K562 (cell line): ENCODE data around the gene TCF12. TPM values are rescaled to one million over a fixed set of nuclear protein-coding genes. Genes with fewer than 3 reads are reported as not detected.
A peak's percentile ranks its signal among the peaks of the same experiment; 100 is the strongest.

Experiments
- ATAC-seq: fragments of 200-7000 bp; cut with Tn5 transposase; 3 replicates; pipeline ENCODE4 v1.9.1; 2020; ENCODE audit warnings: moderate library complexity
- BruUV-seq: library from RNA; stranded (reverse); fragments of 400-500 nt; replicated peaks from 2 replicates; lab custom pipeline; 2021; lab: Mats Ljungman, UMichigan
- CTCF ChIA-PET: fragments of 300-600 bp; formaldehyde crosslinking; extraction: SDS; loops from one replicate; lab custom pipeline; 2021; ENCODE audit warnings: low intra/inter-chr PET ratio; lab: Yijun Ruan, JAX
- POLR2A ChIA-PET: fragments of 300-600, 350-650 bp; sonication (Branson Sonifier 250); formaldehyde crosslinking; extraction: SDS; loops from one replicate; lab custom pipeline; 2021; ENCODE audit warnings: antibody characterized with exemption, inconsistent platforms; lab: Yijun Ruan, JAX
- DNase-seq, 4 experiments: peaks; one replicate each; pipeline versions ENCODE4 v3.0.0 to v3.0.0-alpha.2; 2011 to 2018; ENCODE audit warnings: low spot score in 3 of 4, mixed read lengths in 3 of 4; ENCODE audit errors: extremely low read depth in 1 of 4
- FAIRE-seq: peaks from 2 replicates; lab custom pipeline; 2011; peaks lifted over from hg19 to GRCh38; lab: Jason Lieb, UNC
- H2AFZ ChIP-seq: 2 replicates; pipeline ENCODE4 v1.6.0; 2011; ENCODE audit warnings: low read depth, low read length, control low read depth, inconsistent platforms
- H3K27ac ChIP-seq: fragments of 200-600 bp; 3 replicates; pipeline ENCODE4 v1.8.0; 2011; ENCODE audit warnings: low read depth, mild to moderate bottlenecking, control low read depth, inconsistent platforms, low read length, moderate library complexity, mixed read lengths; ENCODE audit errors: extremely low read depth
- H3K27me3 ChIP-seq, 2 experiments: fragments of 300-600 bp in 1 of 2; 2 replicates in 1 of 2; 3 replicates in 1 of 2; pipeline versions ENCODE4 v1.6.0 to v1.8.0; 2011; ENCODE audit warnings: inconsistent platforms in 2 of 2, low read length in 2 of 2, mild to moderate bottlenecking in 1 of 2, mixed read lengths in 1 of 2, moderate library complexity in 1 of 2; ENCODE audit not compliant: control insufficient read depth in 2 of 2, insufficient read depth in 2 of 2
- H3K36me3 ChIP-seq: fragments of 300-600 bp; 3 replicates; pipeline ENCODE4 v1.8.0; 2011; ENCODE audit warnings: mild to moderate bottlenecking, low read length, inconsistent platforms; ENCODE audit not compliant: control insufficient read depth, insufficient read depth
- H3K4me1 ChIP-seq, 2 experiments: fragments of 200-600 bp in 1 of 2; replicated peaks in 1 of 2; 2 replicates in 1 of 2; 3 replicates in 1 of 2; pipeline versions ENCODE4 v1.5.1 to v1.8.0; 2011; ENCODE audit warnings: inconsistent platforms in 2 of 2, low read length in 2 of 2, mild to moderate bottlenecking in 1 of 2, mixed read lengths in 1 of 2, moderate library complexity in 1 of 2; ENCODE audit not compliant: control insufficient read depth in 2 of 2, insufficient read depth in 2 of 2
- H3K4me2 ChIP-seq: 2 replicates; pipeline ENCODE4 v1.6.1; 2011; ENCODE audit warnings: low read length, control low read depth, inconsistent platforms, mixed read lengths; ENCODE audit not compliant: insufficient read depth
- H3K4me3 ChIP-seq: fragments of 200-600 bp; sonication (generic), shearing (Covaris generic); 2 replicates; pipeline ENCODE4 v1.5.1; 2016; ENCODE audit warnings: control low read depth, inconsistent platforms
- H3K79me2 ChIP-seq: fragments of 200-600 bp; 3 replicates; pipeline ENCODE4 v1.8.0; 2011; ENCODE audit warnings: low read length, inconsistent platforms; ENCODE audit not compliant: control insufficient read depth, insufficient read depth
- H3K9ac ChIP-seq, 2 experiments: 2 replicates each; pipeline versions ENCODE4 v1.6.0 to v1.6.1; 2011; ENCODE audit warnings: low read depth in 2 of 2, low read length in 2 of 2, control low read depth in 1 of 2, inconsistent platforms in 1 of 2, mild to moderate bottlenecking in 1 of 2, mixed read lengths in 1 of 2; ENCODE audit not compliant: insufficient read depth in 1 of 2
- H3K9me1 ChIP-seq: one replicate; pipeline ENCODE4 v1.6.0; 2011; ENCODE audit warnings: inconsistent platforms, mild to moderate bottlenecking, low read length, moderate library complexity; ENCODE audit not compliant: control insufficient read depth, insufficient read depth
- H3K9me3 ChIP-seq: replicated peaks from 2 replicates; pipeline ENCODE4 v1.5.1; 2011; ENCODE audit warnings: low read depth, low read length, inconsistent platforms; ENCODE audit not compliant: control insufficient read depth, insufficient read depth
- H4K20me1 ChIP-seq: replicated peaks from 2 replicates; pipeline ENCODE4 v1.6.1; 2011; ENCODE audit warnings: low read length, inconsistent platforms, mixed read lengths; ENCODE audit not compliant: control insufficient read depth, insufficient read depth
- CHD2 ChIP-seq: IDR thresholded peaks from 2 replicates; pipeline ENCODE4 v1.6.1; 2011; ENCODE audit warnings: low read depth, low read length
- POLR2A ChIP-seq: fragments of 450-650 bp; conservative IDR thresholded peaks from 2 replicates; pipeline ENCODE4 v1.6.1; 2016
- POU5F1 ChIP-seq: fragments of 150-350 bp; IDR thresholded peaks from 2 replicates; pipeline ENCODE4 v1.6.1; 2014; ENCODE audit warnings: borderline replicate concordance, low read length, low read depth, mild to moderate bottlenecking; ENCODE audit not compliant: partially characterized antibody
- RFX5 ChIP-seq: IDR thresholded peaks from 2 replicates; pipeline ENCODE4 v1.6.1; 2011; ENCODE audit warnings: low read depth, mild to moderate bottlenecking, improper control_type of control experiment, low read length
- SNIP1 ChIP-seq: fragments of 450-650 bp; IDR thresholded peaks from 2 replicates; pipeline ENCODE4 v1.7.1; 2017; ENCODE audit warnings: low read depth, mild to moderate bottlenecking
- TEAD4 ChIP-seq, 2 experiments: sonication (generic) in 1 of 2; formaldehyde crosslinking in 1 of 2; IDR thresholded peaks; 2 replicates each; pipeline versions ENCODE4 v1.6.1 to v1.8.0; 2012 to 2022; ENCODE audit warnings: borderline replicate concordance in 1 of 2, inconsistent platforms in 1 of 2, low read length in 1 of 2, mild to moderate bottlenecking in 1 of 2, missing genetic modification reagents in 1 of 2
- ZBTB8A ChIP-seq: fragments of 450-650 bp; IDR thresholded peaks from 2 replicates; pipeline ENCODE4 v1.6.1; 2018; ENCODE audit warnings: mild to moderate bottlenecking, moderate library complexity; ENCODE audit not compliant: partially characterized antibody
- WGBS: fragments of 100-300 bp; shearing (Covaris generic); methylation state at CpG from one replicate; pipeline ENCODE4 v1.1.6; 2016; ENCODE audit warnings: low coverage, mixed read lengths; ENCODE audit not compliant: insufficient coverage; ENCODE audit errors: missing lambda C conversion rate; 5-methylcytosine and 5-hydroxymethylcytosine counted together
- in situ Hi-C: fragments of 300-500 bp; cut with MboI; formaldehyde crosslinking; loops from 4 replicates; pipeline ENCODE4 v1.15.0; 2018; ENCODE audit warnings: inconsistent platforms, mixed read lengths
- intact Hi-C: fragments of 100-400 bp; cut with micrococcal nuclease; formaldehyde crosslinking; loops from 2 replicates; pipeline ENCODE4 v1.14.2; 2022
- polyA plus RNA-seq, 8 experiments: library from polyadenylated mRNA; depleted of rRNA in 4 of 8; stranded (reverse) in 5 of 8; unstranded in 3 of 8; fragments of >200 nt; fragmentation: Nextera tagmentation in 2 of 8; fragmentation: Illumina TruSeq in 1 of 8; extraction: Ambion mirVana in 2 of 8; extraction: Trizol in 1 of 8; gene quantifications; 2 replicates each; pipeline versions ENCODE4 v1.2.1 to v1.2.3, GENCODE V29; 2011 to 2014; ENCODE audit warnings: inconsistent platforms in 1 of 8, missing spikeins in 1 of 8
- total RNA-seq, 7 experiments: library from RNA; depleted of rRNA in 6 of 7; stranded (reverse); fragments of >200 nt in 6 of 7; fragmentation: Illumina TruSeq in 2 of 7; extraction: Trizol in 2 of 7; gene quantifications; 2 replicates each; pipeline versions ENCODE4 v1.2.1 to v1.2.3, GENCODE V29; 2011 to 2021; ENCODE audit warnings: low replicate concordance in 1 of 7
- TF ChIP-seq, protein P1 (sequence below), 2 experiments: fragments of 450-650 bp in 1 of 2; sonication (generic) in 1 of 2; formaldehyde crosslinking in 1 of 2; IDR thresholded peaks; 2 replicates each; pipeline versions ENCODE4 v1.7.1 to v1.9.0; 2016 to 2022; ENCODE audit warnings: inconsistent platforms in 1 of 2, mild to moderate bottlenecking in 1 of 2, missing genetic modification reagents in 1 of 2

The TCF12 gene
- total and polyA plus RNA-seq, 9 of the 15 experiments (the other 6 are each of a cell fraction or from before 2014, with no cell fraction given): 10.5 to 132 (median 52.9) TPM

GRCh38 chr15:57330619-57331340 lies 412.3 kb downstream of the TCF12 start:
- H3K36me3 ChIP-seq: no peaks in the 10 kb centered on the region
- no peaks in the 10 kb centered on the region for H3K79me2 ChIP-seq
- no peak overlapping the region for H3K4me3 ChIP-seq
- H3K9me3 ChIP-seq: no peaks in the 10 kb centered on the region
- H3K9ac ChIP-seq: no peak overlapping the region; a peak in 1 of 4 replicates
- no peaks in the 10 kb centered on the region for H3K9me1 ChIP-seq
- ChIA-PET CTCF (no interaction called here), POLR2A (interaction anchor here (0.6 to 0.8 kb wide), 2 partner anchors 21 to 169 kb away, joined by 3 to 4 read pairs; no protein-coding TSS in a partner anchor)
- 48% methylated on average over 13 of the region's 14 CpGs for WGBS
- H4K20me1 ChIP-seq: no peaks in the 10 kb centered on the region
- no TSS peak for BruUV-seq
- no peak overlapping the region for H3K27ac ChIP-seq
- in situ Hi-C loops: no loop called here
- intact Hi-C loops: no loop called here
- peak overlapping the region; percentile 73 for H2AFZ ChIP-seq
- DNase-seq (no peak), FAIRE-seq (no peak), ATAC-seq (no peak)
- H3K4me2 ChIP-seq: no peak overlapping the region
- H3K27me3 ChIP-seq: no peaks in the 10 kb centered on the region
- peaks cover 47 to 60% of the 10 kb centered on the region in 2 experiments for H3K4me1 ChIP-seq
- TF ChIP-seq, protein P1, sequence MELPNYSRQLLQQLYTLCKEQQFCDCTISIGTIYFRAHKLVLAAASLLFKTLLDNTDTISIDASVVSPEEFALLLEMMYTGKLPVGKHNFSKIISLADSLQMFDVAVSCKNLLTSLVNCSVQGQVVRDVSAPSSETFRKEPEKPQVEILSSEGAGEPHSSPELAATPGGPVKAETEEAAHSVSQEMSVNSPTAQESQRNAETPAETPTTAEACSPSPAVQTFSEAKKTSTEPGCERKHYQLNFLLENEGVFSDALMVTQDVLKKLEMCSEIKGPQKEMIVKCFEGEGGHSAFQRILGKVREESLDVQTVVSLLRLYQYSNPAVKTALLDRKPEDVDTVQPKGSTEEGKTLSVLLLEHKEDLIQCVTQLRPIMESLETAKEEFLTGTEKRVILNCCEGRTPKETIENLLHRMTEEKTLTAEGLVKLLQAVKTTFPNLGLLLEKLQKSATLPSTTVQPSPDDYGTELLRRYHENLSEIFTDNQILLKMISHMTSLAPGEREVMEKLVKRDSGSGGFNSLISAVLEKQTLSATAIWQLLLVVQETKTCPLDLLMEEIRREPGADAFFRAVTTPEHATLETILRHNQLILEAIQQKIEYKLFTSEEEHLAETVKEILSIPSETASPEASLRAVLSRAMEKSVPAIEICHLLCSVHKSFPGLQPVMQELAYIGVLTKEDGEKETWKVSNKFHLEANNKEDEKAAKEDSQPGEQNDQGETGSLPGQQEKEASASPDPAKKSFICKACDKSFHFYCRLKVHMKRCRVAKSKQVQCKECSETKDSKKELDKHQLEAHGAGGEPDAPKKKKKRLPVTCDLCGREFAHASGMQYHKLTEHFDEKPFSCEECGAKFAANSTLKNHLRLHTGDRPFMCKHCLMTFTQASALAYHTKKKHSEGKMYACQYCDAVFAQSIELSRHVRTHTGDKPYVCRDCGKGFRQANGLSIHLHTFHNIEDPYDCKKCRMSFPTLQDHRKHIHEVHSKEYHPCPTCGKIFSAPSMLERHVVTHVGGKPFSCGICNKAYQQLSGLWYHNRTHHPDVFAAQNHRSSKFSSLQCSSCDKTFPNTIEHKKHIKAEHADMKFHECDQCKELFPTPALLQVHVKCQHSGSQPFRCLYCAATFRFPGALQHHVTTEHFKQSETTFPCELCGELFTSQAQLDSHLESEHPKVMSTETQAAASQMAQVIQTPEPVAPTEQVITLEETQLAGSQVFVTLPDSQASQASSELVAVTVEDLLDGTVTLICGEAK (IDR thresholded peaks at IDR 0.05): no peak
- TF ChIP-seq, protein P1 (CRISPR knock-in tag; IDR thresholded peaks at IDR 0.05): no peak
- TF ChIP-seq TEAD4 (IDR thresholded peaks at IDR 0.05; ENCODE audit: low read length): no peak
- TF ChIP-seq TEAD4 (CRISPR knock-in tag; IDR thresholded peaks at IDR 0.05; ENCODE audit: borderline replicate concordance): no peak
- TF ChIP-seq ZBTB8A: no peak
- TF ChIP-seq SNIP1: no peak
- peak; percentile 40; the same call in 1 of the 2 replicates for TF ChIP-seq POLR2A
- no peak for TF ChIP-seq POU5F1
- no peak for TF ChIP-seq CHD2
- TF ChIP-seq RFX5: no peak
